Ishikawa (cell line): ENCODE results near the gene RLIM.

Experiments used
- CEBPB ChIP-seq: IDR thresholded peaks from 2 replicates; pipeline ENCODE4 v1.6.1; 2012
- CREB1 ChIP-seq: IDR thresholded peaks from 2 replicates; pipeline ENCODE4 v1.6.1; 2012; ENCODE audit warnings: low read depth
- EGR1 ChIP-seq: IDR thresholded peaks from 2 replicates; pipeline ENCODE4 v1.6.1; 2012
- EP300 ChIP-seq: IDR thresholded peaks from 2 replicates; pipeline ENCODE4 v1.6.1; 2012; ENCODE audit warnings: borderline replicate concordance
- FOXM1 ChIP-seq: IDR thresholded peaks from 2 replicates; pipeline ENCODE4 v1.6.1; 2012; ENCODE audit warnings: low read depth, borderline replicate concordance
- NFIC ChIP-seq: IDR thresholded peaks from 2 replicates; pipeline ENCODE4 v1.6.1; 2012
- RAD21 ChIP-seq: IDR thresholded peaks from 2 replicates; pipeline ENCODE4 v1.6.1; 2012; ENCODE audit warnings: low read depth
- REST ChIP-seq: IDR thresholded peaks from 2 replicates; pipeline ENCODE4 v1.6.1; 2012; ENCODE audit warnings: low read depth, mild to moderate bottlenecking
- TAF1 ChIP-seq: IDR thresholded peaks from 2 replicates; pipeline ENCODE4 v1.6.1; 2012; ENCODE audit warnings: low read depth, mild to moderate bottlenecking
- TCF12 ChIP-seq: IDR thresholded peaks from 2 replicates; pipeline ENCODE4 v1.6.1; 2012; ENCODE audit warnings: low read depth
- TEAD4 ChIP-seq: IDR thresholded peaks from 2 replicates; pipeline ENCODE4 v1.6.1; 2012
- YY1 ChIP-seq: IDR thresholded peaks from 2 replicates; pipeline ENCODE4 v1.6.1; 2012; ENCODE audit warnings: low read depth
- ZBTB7A ChIP-seq: IDR thresholded peaks from 2 replicates; pipeline ENCODE4 v1.6.1; 2012; ENCODE audit warnings: low read depth
- TF ChIP-seq, protein P1 (sequence below): IDR thresholded peaks from 2 replicates; pipeline ENCODE4 v1.6.1; 2012
- TF ChIP-seq, protein P2 (sequence below): IDR thresholded peaks from 2 replicates; pipeline ENCODE4 v1.6.1; 2012

RLIM gene

DNA sequence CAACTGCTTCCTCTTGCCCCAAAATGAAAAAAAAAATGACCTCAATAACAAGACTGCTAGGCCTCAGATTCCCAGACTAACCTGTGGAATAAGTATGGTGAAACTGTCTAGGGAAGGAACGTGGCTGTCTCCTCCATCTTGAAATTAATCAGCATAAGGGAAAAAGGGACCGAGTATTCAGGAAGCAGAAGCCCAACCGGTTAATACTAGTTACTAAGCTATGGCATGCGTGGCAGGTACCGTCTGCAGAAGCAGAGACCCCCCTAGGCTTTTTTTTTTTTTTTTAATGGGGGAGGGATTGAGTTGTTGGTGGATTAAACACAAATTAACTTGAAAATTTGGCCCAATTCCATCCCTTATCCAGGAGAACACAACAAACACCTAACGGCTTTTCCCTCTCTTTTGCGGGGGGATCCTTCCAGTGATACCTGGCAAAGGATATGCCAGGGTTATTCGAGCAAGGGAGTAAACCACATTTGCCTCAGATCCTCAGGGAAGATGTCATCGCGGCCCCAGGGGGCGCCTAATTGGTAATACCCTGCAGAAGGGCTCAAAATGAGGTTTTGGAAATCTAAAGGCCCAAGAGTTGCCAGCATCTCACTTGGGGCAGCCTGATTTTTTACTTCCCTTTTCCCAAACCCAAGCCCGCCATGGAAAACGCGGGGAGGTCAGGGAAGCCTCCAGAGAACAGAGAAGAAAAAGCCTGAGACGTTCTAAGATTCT is 893 bp downstream of the RLIM start:
- no peak for TF ChIP-seq TEAD4
- TF ChIP-seq, protein P1, sequence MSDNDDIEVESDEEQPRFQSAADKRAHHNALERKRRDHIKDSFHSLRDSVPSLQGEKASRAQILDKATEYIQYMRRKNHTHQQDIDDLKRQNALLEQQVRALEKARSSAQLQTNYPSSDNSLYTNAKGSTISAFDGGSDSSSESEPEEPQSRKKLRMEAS = no peak
- no peak for TF ChIP-seq NFIC
- no peak for TF ChIP-seq FOXM1
- TF ChIP-seq TAF1 = no peak
- TF ChIP-seq TCF12 = no peak
- no peak for TF ChIP-seq REST
- no peak for TF ChIP-seq RAD21
- no peak for TF ChIP-seq CREB1
- no peak for TF ChIP-seq EP300
- no peak for TF ChIP-seq CEBPB
- TF ChIP-seq YY1 = no peak
- TF ChIP-seq EGR1 = no peak
- TF ChIP-seq, protein P2, sequence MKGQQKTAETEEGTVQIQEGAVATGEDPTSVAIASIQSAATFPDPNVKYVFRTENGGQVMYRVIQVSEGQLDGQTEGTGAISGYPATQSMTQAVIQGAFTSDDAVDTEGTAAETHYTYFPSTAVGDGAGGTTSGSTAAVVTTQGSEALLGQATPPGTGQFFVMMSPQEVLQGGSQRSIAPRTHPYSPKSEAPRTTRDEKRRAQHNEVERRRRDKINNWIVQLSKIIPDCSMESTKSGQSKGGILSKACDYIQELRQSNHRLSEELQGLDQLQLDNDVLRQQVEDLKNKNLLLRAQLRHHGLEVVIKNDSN = no peak
- no peak for TF ChIP-seq ZBTB7A

- TF ChIP-seq, protein P1 = no peak
- TF ChIP-seq YY1 (no peak), ZBTB7A (no peak), EP300 (no peak), TEAD4 (no peak), TCF12 (no peak), FOXM1 (no peak), CREB1 (no peak), RAD21 (no peak), EGR1 (no peak), CEBPB (no peak), TAF1 (no peak), REST (no peak), NFIC (no peak)
- TF ChIP-seq, protein P2 = no peak
Measured at GRCh38 chrX:74606799-74607198, 7.6 kb downstream of the RLIM start.

DNA sequence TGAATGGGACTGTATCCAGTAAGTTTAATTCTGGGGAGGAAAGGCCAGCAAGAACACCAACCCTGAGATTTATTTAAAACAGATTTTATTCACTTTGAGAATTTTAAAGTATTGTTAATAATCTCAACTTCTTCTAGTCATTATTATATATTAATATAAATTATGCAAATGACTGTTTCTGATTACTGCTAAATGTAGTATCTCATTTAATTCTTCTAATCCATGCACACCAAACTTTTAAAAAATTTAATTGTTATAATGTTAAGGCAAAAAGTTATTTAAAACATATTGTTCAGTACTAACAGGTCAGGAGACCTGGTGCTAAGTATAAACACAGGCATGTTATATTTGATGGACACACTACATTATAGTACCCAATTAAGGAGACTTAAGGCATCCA is 8.1 kb downstream of the RLIM start:
- TF ChIP-seq EP300 = no peak

GRCh38 chrX:74603040-74603439 is 11.4 kb downstream of the RLIM start:
- TF ChIP-seq FOXM1 (no peak), REST (no peak), CEBPB (no peak), EP300 (no peak), EGR1 (no peak), TCF12 (no peak), ZBTB7A (no peak), TEAD4 (no peak)
- TF ChIP-seq, protein P2 = no peak
